Measurements from ENCODE around the gene CCR3.

The CCR3 gene

DNA sequence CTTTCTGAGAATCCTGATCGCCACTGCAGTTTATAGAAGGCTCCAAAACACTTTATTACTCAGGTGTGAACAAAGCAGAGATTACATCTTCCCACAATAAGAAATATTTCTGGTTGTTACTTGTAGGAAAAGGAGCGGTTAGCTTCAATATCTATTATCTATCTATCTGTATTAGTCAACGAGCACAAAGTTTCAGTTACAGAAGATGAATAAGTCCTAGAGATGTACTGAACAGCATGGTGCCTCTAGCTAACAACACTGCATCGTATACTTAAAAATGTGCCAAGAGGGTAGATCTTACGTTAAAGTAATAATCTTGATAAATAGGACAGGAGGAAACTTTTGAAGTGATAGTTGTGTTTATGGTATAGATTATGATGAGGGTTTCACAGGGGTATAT lies 10.9 kb upstream of the CCR3 start:
- TF ChIP-seq, protein P1, sequence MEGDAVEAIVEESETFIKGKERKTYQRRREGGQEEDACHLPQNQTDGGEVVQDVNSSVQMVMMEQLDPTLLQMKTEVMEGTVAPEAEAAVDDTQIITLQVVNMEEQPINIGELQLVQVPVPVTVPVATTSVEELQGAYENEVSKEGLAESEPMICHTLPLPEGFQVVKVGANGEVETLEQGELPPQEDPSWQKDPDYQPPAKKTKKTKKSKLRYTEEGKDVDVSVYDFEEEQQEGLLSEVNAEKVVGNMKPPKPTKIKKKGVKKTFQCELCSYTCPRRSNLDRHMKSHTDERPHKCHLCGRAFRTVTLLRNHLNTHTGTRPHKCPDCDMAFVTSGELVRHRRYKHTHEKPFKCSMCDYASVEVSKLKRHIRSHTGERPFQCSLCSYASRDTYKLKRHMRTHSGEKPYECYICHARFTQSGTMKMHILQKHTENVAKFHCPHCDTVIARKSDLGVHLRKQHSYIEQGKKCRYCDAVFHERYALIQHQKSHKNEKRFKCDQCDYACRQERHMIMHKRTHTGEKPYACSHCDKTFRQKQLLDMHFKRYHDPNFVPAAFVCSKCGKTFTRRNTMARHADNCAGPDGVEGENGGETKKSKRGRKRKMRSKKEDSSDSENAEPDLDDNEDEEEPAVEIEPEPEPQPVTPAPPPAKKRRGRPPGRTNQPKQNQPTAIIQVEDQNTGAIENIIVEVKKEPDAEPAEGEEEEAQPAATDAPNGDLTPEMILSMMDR (IDR thresholded peaks at IDR 0.05; ENCODE audit: extremely low read depth, insufficient read depth, missing control alignments): no peak
- in situ Hi-C loops (cut with MboI; ENCODE audit: low pct_unique_long_range_greater_than_20kb, low sequenced_read_pairs, unreplicated experiment): no loop called here
- DNase-seq (ENCODE audit: low spot score): no peak

DNA sequence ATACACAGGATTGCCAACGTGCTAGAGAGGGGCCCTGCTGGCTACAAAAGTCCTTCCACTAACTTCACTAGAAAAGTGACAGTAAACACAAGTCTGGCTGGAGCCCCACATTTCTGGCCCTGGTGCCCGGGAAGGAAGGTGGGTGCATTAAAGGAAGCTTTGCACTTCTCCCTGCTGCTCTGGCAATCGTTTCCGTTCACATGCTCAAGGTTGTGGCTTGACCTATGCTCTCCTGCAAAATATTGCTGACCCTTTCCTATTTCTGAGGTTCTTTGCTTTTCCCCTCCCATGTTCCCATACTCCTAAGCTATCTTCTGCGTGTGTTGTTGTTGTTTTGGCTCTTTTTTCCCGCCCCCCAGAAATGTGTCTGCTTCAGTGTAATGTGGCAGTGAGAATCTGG lies 9.1 kb upstream of the CCR3 start:
- no peak for DNase-seq (ENCODE audit: low spot score)
- in situ Hi-C loops (cut with MboI; ENCODE audit: low pct_unique_long_range_greater_than_20kb, low sequenced_read_pairs, unreplicated experiment): no loop called here

DNA sequence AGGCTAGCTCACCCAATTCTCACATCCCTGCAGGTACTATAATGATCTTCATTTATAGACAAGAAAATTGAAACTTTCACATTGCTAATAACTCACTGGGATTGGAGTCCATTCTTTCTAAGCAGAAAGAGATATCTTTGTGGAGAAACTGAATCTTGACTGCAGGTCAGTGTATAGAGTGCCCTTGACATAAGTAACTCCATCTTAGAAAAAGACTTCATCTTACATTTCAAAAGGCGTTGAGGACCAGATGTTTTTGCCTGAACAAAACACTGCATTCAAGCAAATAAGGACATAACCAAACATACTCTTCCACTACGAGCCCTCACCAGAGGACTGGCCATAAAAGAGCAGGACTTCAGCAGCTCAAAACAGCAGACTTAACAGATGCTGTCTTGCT lies 6.8 kb upstream of the CCR3 start:
- no peak for DNase-seq (ENCODE audit: low spot score)
- TF ChIP-seq, protein P1 (IDR thresholded peaks at IDR 0.05; ENCODE audit: extremely low read depth, insufficient read depth, missing control alignments): no peak
- in situ Hi-C loops (cut with MboI; ENCODE audit: low pct_unique_long_range_greater_than_20kb, low sequenced_read_pairs, unreplicated experiment): no loop called here

More for the DNA sequence above, 9.1 kb upstream of the CCR3 start:
- TF ChIP-seq, protein P1 (IDR thresholded peaks at IDR 0.05; ENCODE audit: extremely low read depth, insufficient read depth, missing control alignments): no peak

DNA sequence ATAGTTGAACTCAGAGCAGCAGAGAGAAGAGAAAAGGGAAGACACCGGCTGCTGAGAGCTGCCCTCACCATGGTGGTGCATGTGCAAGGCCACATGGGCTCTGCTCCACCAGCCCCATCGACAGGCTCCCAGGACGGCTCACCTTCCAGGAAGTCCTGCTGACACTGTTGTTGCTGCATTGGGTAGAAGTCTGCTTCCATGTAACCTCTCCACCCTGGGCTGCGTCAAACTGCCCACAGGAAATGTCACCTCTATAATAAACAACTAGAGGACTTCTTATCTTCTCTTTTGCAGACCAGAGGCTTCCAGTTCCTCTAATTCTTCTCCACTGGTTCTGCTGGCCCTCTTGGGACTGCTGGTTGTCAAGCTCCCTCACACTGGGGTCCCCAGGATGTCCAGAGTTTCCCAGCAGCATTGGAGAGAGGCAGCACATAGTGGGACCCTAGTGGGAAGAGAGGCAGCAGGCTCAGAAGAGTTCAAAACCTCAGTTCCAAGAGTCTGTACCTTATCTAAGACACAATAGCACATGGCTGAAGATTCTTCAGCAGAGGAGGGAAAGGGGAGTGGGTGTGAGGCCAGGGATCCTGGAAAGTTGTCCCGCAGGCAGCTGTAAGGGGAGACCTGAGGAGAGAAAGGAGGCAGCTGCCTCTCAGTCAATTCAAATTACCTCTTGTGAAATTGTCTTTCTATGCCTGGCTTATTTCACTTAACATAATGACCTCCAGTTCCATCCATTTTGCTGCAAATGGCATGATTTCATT lies 5.8 kb upstream of the CCR3 start:
- TF ChIP-seq, protein P1 (IDR thresholded peaks at IDR 0.05; ENCODE audit: extremely low read depth, insufficient read depth, missing control alignments): no peak
- in situ Hi-C loops (cut with MboI; ENCODE audit: low pct_unique_long_range_greater_than_20kb, low sequenced_read_pairs, unreplicated experiment): no loop called here
- no peak for DNase-seq (ENCODE audit: low spot score)

DNA sequence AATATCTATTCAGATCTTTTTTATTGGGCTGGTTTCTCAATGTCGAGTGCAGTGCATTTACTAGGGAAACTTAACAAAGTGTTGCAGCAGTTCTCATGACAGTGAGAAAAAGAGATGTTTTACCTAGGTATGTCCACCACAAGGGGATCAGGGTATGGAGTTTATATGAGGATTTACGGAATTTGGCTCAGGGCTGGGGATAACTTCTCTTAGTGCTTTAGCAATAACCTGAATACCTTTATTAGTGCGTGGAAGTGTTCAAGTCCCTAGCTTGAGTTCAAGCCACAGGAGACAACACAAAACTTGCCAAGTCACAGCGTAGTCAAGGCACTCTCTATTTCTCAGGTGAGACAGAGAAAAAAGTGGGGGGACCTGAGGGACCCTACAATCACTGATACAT lies 3.9 kb upstream of the CCR3 start:
- TF ChIP-seq, protein P1 (IDR thresholded peaks at IDR 0.05; ENCODE audit: extremely low read depth, insufficient read depth, missing control alignments): no peak
- in situ Hi-C loops (cut with MboI; ENCODE audit: low pct_unique_long_range_greater_than_20kb, low sequenced_read_pairs, unreplicated experiment): no loop called here
- DNase-seq (ENCODE audit: low spot score): no peak

DNA sequence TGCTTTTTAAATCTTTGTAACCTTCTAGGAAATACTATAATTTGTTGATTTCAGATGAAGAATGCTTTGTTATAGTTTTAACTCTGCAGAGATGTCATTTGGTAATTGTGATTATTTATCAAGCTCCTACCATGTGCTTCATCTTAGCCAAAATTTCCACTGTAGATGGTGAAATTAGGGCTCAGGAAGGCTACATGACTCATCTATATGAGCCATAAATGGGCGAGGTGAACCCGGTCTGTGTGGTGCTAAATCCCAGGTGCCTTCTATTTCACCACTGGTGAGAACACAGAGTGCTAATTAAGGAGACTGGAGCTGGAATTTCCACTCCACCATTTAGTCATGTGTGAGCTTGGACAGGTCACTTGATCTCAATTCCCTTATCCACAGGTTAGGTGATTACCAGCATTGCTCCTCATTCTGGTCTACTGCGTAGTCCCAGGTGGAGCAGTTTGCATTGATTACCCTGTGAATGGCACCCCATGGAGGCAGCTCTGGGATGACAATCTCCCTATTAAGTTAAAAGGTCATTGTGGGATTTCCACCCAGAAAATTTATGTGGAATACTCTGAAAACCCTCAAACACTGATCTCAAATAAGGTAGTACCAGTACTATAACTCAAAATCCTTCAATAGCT lies 2.8 kb upstream of the CCR3 start:
- DNase-seq (ENCODE audit: low spot score): no peak
- TF ChIP-seq, protein P1 (IDR thresholded peaks at IDR 0.05; ENCODE audit: extremely low read depth, insufficient read depth, missing control alignments): no peak
- in situ Hi-C loops (cut with MboI; ENCODE audit: low pct_unique_long_range_greater_than_20kb, low sequenced_read_pairs, unreplicated experiment): no loop called here

Measured in GM13977 (cell line).